Fibroblast of pulmonary artery (primary cell): ENCODE results near the gene CREB5.

Experiments used
- DNase-seq: peaks from one replicate; pipeline ENCODE4 v3.0.0-alpha.2; 2010; ENCODE audit warnings: low read depth
- H3K4me3 ChIP-seq: replicated peaks from 2 replicates; pipeline ENCODE4 v1.5.1; 2011; ENCODE audit warnings: low read depth, mild to moderate bottlenecking, control low read depth, low read length, moderate library complexity
- TF ChIP-seq, protein P1 (sequence below): IDR thresholded peaks from 2 replicates; pipeline ENCODE4 v1.5.1; 2011; ENCODE audit warnings: mild to moderate bottlenecking, control low read depth, low read length, inconsistent platforms; ENCODE audit errors: missing control alignments

Gene CREB5

DNA sequence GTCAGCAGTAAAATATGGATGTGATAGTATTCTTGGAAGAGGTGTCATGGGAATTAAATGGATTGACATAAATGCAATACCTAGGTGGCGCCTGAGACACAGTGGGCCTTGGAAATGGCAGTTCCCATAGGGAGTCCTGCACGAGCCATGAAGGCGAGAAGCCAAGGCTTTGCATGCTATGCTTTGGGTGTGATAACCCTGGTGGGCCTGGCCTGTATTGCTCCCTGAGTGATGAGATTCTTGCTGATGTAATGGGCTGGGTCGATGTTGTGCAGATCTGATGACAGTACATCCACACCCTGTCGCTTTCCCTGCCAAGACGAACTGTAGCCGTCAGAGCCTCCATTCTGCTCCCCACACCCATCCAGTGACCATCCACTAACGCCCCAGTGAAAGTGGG lies 46.4 kb downstream of the CREB5 start:
- H3K4me3 ChIP-seq = no peak overlapping the region
- TF ChIP-seq, protein P1, sequence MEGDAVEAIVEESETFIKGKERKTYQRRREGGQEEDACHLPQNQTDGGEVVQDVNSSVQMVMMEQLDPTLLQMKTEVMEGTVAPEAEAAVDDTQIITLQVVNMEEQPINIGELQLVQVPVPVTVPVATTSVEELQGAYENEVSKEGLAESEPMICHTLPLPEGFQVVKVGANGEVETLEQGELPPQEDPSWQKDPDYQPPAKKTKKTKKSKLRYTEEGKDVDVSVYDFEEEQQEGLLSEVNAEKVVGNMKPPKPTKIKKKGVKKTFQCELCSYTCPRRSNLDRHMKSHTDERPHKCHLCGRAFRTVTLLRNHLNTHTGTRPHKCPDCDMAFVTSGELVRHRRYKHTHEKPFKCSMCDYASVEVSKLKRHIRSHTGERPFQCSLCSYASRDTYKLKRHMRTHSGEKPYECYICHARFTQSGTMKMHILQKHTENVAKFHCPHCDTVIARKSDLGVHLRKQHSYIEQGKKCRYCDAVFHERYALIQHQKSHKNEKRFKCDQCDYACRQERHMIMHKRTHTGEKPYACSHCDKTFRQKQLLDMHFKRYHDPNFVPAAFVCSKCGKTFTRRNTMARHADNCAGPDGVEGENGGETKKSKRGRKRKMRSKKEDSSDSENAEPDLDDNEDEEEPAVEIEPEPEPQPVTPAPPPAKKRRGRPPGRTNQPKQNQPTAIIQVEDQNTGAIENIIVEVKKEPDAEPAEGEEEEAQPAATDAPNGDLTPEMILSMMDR = no peak
- no peak for DNase-seq

DNA sequence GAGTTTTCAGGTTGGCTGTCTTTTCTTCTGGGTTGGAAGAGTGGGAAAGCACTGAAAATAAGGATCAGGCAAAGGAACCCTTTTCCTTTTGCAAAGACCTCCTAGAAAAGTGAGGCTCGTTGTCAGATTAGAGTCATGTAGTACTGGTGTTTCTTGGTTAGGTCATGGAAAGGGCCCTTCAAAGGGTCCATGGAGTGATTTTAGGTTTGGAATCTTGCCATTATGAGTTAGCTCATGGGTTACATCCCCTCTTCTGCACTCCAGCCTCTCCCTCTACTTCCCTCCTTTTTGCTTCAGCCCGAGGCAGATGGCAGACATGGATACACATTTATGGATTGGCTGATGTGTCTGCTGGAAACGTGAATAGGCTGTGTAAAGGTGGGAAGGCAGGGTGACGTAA lies 47.0 kb downstream of the CREB5 start:
- no peak for DNase-seq
- TF ChIP-seq, protein P1 = no peak
- no peak overlapping the region for H3K4me3 ChIP-seq

DNA sequence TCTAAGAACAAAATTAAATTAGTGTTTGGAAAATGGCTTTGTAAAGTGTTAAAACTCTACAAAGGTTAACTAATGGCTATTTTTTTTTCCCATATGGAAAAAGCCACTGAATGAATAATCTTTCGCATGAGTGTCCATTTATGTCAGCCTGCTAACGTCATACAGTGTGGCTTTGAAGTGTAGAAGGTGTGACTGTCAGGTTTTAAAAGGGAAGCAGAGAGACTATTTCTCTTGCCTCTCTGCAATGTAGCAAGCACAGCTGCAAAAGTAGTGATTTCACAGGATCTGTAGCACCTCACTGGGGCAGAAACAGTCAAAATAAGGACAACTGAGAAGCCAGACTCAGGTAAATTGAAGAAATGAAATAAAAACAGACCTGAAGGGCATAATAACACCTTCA lies 53.4 kb downstream of the CREB5 start:
- no peak overlapping the region for H3K4me3 ChIP-seq
- DNase-seq = no peak
- TF ChIP-seq, protein P1 = no peak

DNA sequence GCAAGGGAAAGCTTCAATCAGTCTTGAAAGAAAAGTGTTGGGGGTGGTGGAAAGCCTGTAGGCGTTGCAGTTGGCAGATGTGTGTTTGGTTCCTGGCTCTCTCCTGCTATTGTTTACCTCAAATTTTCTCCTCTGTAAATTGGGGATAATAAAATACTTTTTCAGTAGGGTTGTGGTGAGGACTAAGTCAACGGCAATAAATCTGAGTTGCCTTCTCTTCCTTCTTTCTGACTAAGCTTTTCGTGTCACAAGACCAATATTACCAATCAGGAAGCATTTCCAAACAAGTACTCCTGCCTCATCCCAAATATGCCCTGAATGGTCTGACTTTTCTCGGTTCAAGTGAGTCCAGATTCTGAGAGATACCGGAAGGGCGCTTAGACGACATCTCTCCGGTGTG lies 54.0 kb downstream of the CREB5 start:
- TF ChIP-seq, protein P1 = no peak
- no peak for DNase-seq

DNA sequence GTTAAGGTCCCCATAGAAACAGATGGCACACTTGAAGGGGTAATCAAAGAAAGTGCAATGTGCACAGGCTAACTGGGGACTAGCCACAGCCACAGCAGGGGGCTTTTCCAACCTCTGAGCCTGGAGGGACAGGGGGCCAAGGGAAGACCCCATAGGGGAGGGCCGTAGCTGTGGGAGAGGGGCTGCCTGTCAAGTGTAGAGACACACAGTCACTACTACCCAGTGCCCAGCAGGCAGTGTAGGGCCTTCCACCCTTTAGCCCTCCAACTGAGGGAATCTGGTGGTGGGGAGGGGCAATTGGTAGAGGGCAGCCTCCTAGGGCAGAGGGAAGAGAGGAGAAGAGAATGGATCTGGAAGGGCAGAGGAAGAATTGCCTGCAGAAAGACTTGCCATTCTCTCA lies 54.6 kb downstream of the CREB5 start:
- no peak for DNase-seq
- no peak overlapping the region for H3K4me3 ChIP-seq
- TF ChIP-seq, protein P1 = no peak

More for the DNA sequence above, 54.0 kb downstream of the CREB5 start:
- H3K4me3 ChIP-seq = no peak overlapping the region

DNA sequence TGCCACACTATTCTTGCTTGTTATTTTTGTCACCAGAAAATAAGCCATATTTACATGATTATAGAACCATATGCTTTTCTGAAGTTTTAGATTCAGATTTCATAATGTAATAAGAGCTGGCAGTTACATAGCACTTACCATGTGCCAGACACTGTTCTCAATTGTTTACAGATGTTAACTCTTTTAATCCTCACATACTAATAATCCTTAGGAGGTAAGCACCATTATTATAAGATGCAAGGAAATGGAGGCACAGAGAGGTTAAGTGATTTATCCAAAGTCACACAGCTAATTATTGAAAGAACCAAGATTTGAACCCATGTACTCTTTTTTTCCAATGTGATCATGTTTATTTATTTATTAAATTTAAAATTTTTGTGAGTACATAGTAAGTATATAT lies 57.2 kb downstream of the CREB5 start:
- H3K4me3 ChIP-seq = no peak overlapping the region
- no peak for DNase-seq
- TF ChIP-seq, protein P1 = no peak

DNA sequence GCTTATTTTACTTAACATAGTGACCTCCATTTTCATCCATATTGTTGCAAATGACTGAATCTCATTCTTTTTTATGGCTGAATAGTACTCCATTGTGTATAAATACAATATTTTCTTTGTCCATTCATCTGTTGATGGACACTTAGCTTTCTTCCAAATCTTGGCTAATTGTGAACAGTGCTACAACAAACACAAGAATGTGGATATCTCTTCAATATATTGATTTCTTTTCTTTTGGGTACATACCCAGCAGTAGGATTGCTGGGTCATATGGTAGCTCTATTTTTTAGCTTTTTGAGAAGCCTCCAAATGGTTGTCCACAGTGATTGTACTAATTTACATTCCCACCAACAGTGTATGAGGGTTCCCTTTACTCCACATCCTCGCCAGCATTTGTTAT lies 58.0 kb downstream of the CREB5 start:
- TF ChIP-seq, protein P1 = no peak
- H3K4me3 ChIP-seq = no peak overlapping the region
- DNase-seq = no peak
